A673 (cell line): ENCODE data around the gene NELL1.

Experiments
- CTCF ChIP-seq: fragments of 300-800, 200-600 bp; sonication (generic); conservative IDR thresholded peaks from 2 replicates; pipeline ENCODE4 v1.5.1; 2017; ENCODE audit warnings: low read depth, mild to moderate bottlenecking, antibody characterized with exemption, low read length, moderate library complexity, mixed read lengths
- EZH2 ChIP-seq: fragments of 200-600 bp; sonication (generic); IDR thresholded peaks from 2 replicates; pipeline ENCODE4 v1.6.1; 2017; ENCODE audit warnings: borderline replicate concordance, low read depth, mild to moderate bottlenecking, mixed read lengths, antibody characterized with exemption, low read length; ENCODE audit not compliant: poor library complexity, severe bottlenecking

- TF ChIP-seq CTCF (no peak), EZH2 (no peak)
Measured at GRCh38 chr11:20880094-20880493, 210.7 kb downstream of the NELL1 start.
